GM21526 (cell line): ENCODE results near the gene PBX4.
"Not testable (repeated sequence)": the region's sequence is repeated elsewhere in the genome, so short reads cannot be mapped to it uniquely, and the experiment has no call there.

Experiments
- ATAC-seq: cut with Tn5 transposase; IDR thresholded peaks from one replicate; pipeline ENCODE4 v1.9.1; 2021; ENCODE audit warnings: moderate library complexity; ENCODE audit not compliant: unreplicated experiment, low FRiP score

The PBX4 gene, protein sequence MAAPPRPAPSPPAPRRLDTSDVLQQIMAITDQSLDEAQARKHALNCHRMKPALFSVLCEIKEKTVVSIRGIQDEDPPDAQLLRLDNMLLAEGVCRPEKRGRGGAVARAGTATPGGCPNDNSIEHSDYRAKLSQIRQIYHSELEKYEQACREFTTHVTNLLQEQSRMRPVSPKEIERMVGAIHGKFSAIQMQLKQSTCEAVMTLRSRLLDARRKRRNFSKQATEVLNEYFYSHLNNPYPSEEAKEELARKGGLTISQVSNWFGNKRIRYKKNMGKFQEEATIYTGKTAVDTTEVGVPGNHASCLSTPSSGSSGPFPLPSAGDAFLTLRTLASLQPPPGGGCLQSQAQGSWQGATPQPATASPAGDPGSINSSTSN

DNA sequence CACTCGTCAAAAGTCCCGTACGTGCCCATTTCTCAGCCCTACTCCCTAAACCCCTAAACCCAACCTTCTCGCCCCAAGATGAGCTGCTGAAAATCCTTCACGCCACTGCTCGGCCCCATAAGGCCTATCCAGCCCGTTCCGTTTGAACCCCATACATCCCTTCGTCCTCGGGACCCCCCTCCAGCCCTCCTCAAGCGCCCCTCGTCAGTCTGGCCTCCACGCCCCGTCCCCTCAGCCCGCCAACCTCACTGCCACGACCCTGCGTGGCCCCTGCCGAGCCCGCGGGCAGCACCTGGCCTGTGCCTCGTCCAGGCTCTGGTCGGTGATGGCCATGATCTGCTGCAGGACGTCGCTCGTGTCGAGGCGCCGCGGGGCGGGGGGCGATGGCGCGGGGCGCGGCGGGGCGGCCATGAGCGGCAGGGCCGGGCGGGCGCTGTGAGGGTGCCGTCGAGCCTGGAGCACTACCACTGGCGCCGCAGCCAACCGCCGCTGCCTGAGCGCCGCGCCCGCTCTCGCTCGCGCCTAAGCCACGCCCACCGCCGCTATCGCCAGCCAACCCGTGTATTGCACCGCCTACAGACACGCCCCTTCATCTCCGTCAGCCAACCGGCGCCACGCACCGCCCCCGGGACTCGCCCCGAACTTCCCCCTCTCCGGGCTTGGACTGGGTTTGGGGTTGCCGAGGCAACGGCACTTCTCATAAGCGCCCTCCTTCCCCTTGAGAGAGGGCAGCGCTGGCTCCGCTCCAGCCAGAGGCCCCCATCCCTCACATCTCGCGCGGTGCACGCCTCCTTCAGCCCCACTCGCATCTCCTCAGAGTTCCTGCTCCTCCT lies at the start of gene PBX4:
Gene PBX4, minus strand, starts transcription at position 469 of the 833 bp plus-strand sequence. Its CDS starts 58 bp downstream, at position 411.
- peak; percentile 86 for ATAC-seq

DNA sequence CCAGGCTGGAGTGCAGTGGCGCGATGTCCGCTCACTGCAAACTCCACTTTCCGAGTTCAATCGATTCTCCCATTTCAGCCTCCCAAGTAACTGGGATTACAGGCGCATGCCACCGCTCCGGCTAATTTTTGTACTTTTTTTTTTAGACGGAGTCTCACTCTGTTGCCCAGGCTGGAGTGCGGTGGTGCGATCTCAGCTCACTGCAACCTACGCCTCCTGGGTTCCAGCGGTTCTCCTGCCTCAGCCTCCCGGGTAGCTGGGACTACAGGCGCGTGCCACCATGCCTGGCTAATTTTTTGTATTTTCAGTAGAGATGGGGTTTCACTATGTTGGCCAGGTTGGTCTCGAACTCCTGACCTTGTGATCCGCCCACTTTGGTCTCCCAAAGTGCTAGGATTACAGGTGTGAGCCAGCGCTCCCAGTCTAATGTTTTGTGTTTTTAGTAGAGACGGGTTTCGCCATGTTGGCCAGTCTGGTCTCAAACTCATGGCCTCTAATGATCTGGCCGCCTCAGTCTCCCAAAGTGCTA lies 47.0 kb upstream of the PBX4 start:
- ATAC-seq: not testable (repeated sequence)

DNA sequence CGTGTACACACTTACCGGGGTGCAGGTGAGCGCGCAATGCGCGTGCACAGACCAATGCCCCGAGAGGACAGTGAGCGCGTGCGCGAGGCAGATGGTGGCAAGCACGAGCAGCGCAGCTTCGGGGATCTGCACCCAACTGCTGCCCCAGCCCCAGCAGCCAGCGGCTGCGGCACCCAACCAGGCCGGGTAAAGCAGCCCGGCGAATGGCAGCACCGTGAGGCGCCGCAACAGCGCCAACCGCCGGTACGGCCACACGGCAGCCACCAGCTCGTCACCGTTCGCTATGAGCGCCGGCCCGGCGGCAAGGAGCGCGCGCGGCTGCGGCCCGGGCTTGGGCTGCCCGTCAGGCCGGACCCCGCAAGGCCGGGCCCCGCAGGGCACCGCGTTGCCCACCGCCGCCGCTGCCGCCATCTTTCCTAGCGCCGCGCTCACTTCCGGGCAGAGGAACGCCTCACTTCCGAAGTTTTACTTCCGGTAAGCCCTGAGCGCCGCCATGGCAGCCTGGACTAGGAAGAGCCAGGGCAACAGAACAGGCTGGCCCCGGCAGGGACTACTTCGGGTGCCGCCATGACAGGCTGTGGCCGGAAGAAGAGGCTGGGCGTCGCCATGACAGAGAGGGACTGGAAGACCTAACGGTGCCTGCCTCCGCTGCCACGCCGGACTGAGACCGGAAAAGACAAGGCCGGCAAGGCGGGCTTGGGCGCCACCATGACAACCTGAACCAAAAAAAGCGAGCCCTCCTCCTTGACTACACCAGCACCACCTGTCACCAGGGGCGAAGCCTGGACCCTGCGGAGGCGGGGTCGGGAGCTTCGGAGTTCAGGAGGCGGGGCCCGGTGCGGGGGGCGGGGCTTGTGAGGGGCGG lies 45.0 kb upstream of the PBX4 start, which contains the start of gene ATP13A1:
Gene ATP13A1, minus strand, starts transcription at position 421 of the 865 bp plus-strand sequence. Its CDS starts 10 bp downstream, at position 411.
- ATAC-seq: peak; percentile 66

DNA sequence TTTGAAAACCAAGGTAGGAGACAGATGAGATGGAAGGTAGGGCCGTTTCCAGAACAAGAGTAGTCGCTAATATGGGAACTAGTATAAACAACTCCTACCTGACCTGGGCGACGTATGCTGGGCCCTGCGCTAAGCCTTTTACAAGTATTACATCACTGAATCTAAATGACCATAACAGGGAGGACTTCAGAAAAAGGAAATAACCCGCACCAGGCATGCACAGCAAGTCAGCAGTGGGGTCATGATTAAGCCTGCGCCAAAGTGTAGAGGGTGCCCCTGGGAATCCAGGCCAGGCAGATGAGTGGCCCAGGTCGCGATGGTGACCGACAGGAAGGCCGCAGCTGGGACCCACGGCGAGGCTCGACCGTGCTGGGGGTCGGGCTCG lies 44.4 kb upstream of the PBX4 start:
- no peak for ATAC-seq

DNA sequence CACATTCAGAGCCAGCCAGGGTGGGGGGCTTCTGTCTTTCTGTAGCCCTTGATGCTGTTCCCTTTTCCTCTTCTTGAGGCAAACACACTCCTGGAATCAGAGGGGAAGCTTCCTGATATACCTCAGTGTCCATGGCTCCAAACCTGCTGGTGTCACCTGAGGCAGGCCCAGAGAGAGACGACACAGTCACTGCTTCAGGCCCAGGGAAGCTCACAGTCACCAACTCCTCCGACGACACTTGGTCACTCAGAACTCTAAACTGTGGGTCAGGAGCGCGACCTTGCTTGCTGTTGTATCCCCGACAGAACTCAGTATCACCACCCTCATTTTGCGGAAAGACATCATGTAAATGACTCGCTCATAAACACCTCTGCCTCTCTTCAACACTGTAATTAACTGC lies 43.9 kb upstream of the PBX4 start:
- ATAC-seq: no peak

DNA sequence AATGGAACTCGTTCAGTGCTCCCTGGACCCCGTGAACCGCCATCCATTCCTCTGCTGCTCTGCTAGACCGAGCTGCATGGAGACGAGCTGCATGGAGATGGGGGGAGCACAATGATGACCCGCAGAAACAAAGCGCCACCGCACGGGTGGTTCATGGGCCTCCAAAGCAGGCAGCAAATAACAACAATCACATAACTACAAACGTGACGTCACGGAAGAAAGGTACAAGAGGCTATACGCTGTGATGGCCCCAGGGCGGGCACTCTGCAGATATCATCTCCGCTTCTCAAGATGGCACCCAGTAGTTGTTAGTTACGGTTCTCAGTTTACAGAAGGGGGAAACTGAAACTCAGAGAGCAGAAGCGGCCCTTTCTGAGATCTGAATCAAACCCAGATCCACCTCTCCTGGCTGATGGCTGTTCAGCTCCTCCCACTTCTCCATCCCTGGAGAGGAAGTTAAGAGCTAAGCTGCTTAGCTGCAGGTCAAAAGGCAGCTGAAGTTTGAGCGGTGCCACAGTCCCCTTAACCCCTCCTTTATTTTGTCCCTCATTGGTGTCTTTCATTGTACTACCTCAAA lies 43.3 kb upstream of the PBX4 start:
- peak; percentile 42 for ATAC-seq

DNA sequence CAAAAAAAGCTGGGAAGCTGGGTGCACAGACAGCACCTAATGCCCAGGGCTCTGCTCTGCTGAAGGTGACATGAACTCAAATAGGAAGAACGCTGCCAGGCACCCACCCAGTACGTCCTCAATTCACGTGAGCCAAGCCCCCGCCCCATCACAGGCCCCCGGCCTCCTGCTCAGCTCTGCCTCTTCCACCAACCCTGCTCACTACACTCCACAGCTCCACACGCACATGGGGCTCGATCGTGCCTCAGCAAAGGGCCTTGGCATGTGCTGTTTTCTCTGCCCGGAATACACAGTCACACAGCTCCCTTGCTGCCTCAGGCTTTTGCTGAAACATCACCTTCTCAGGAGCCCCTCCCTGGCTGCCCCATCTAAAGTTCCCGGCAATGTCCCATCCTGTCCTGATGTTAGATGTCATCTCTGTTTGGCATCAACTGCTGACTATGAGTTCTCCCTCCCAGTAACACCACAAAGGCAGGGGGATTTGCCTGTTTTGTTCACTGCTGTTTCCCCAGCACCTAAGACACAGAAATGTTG lies 42.7 kb upstream of the PBX4 start:
- no peak for ATAC-seq

DNA sequence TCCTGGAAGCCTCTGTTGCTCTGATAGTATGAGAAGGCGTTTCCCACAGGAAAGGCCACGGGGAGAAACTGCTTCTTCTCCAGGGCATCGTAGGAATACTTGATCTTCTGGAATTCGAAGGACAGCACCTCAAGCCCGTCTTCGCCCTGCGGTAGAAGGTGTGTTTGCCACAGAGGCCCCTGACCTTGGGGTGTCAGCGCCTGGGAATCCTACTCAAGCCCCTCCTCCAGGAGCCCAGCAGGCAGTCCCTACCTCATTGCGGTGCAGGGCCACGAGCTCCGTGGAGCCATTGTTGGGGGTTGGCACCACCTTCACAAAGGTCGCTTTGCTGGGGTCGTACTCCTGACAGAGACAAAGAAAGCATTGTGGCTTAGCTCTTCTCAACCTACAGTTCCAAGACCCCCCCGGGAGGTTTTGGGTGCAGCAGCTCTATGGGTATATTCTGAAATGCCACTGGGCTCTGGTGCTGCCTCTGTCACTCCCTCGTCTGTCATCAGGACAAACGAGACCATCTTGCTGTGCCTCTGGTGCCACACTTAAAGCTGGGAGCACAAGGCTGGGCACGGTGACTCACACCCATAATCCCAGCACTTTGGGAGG lies 41.3 kb upstream of the PBX4 start:
- no peak for ATAC-seq

DNA sequence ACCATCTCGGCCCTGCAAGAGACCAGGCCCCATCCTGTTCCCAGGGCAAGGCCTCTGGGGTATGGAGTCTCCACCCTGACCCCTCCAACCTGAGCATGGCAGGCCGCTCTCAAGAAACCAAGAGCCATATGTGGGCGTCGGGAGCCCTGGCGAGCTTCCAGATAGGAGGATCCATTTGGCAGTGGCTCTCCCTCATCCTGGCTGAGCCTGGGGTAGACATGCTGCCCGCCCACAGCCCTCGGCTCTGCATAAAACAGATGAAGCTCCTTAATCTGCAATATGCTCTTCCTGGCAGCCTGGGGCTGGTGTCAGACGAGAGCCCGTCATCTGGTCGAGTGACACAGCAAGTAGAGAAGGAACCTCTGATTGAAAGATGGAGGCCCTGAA lies 38.9 kb upstream of the PBX4 start:
- no peak for ATAC-seq

DNA sequence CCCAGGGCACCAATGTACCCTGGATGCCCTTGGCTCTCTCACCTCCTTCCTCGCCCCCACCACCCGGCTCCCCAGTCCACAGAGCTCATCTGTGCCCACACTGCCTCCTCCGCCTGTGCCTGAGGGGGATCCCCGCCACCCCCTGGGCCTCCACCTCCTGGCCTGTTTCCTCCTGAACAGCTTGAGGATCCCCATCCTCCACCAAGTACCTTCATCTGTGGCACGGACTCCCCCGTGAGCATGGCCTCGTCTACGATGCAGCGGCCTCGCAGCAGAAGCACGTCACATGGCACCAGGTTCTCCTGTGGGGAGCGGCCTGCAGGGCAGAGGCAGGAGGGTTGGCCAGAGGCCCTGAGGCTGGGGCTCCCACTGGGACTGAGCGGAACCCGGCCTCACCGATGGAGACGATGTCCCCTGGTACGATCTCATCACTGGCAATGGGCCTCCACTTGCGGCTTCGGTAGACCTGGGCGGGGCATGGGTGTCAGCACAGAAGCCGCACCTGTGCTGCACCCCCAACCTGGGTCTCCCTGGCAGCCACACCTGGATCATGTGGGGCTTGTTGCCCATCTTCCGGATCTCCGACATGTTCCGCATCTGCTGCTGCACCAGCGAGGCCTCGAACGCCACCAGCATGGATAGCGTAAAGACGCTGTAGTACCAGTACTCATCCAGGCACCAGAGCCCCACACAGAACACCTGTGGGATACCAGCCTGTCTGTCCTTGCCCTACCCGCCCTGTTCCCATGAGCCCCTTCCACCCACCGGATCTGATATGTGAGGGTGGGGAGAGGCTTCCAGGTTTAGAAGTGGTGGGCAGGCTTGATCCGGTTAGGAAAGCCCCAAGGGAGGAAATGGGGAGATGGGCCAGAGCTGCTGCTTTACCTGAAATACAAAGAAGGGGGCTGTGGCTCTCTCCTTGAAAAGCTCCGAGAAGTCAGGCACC lies 38.2 kb upstream of the PBX4 start:
- no peak for ATAC-seq

DNA sequence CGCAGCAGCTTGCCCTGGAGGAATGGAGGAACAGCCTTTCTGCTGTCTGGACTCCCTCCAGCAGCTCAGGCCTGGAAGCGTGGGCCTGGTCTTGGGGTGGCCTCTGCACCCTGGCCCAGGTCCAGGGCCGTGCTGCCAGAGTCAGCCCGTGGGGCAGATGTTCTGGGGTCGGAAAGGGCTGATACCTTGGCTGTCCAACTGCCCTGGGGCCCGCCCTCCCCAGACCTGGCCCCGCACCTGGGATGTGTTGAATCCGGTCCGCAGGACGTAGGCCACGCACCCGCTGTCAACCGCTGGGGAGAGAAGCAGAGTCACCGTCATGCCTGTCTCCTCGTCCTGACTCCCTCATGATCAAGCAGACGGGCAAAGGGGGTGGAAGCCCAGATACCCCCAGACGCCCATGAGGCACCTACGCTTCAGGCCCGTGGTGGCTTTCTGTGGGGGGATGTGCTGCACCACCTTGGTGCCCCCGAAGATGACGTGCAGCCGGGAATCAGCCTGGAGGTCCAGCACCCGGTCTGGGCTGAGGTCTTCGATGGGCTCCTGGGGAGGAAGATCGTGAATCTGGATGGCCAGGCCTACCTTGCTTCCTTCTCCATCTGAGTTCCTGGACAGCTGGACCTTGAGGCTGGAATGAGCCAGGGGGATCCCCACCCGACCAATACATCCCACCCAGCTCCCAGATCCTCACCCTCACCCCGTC lies 37.3 kb upstream of the PBX4 start:
- ATAC-seq: no peak

DNA sequence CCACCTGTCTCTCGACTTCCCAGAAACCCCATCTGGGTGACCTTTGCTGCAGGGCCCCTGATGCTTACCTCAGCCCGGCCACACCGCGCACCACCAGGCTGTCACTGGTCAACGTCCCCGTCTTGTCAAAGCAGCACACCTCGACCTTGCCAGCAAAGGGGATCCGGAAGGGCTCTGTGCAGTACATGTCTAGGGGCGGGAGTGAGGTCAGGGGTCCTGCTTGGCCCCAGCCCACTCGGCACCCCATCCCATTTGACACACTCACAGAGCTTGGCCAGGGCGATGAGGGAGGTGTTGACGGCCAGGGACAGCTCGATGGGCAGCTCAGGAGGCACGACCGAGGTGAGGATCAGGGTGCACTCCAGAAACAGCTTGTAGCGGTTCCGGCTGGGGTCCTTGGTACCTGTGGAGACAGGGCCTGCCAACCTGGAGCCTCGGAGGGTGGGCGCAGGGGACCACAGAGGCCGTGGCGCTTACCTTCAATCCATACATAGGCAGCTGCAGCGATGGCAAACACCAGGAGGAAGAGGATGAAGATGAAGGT lies 36.6 kb upstream of the PBX4 start:
- ATAC-seq: no peak

DNA sequence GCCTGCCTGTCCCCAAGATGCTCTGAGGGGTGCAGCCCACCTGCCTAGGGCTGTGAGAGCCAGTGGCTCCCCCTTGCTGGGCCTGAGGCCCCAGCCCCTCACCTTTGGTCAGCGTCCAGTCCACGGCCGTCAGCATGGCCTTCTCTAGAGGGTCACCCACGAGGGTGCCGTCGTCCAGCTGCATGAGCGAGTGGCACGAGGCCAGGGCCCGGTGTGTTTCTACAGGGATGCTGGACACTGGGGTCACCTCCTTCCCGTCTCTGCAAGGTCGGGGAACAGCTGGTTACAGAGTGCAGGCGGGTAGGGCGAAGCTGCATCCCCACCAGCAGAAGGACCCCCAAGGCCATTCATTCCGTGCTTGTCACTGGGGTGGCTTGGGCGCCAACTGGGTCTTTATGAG lies 36.0 kb upstream of the PBX4 start:
- ATAC-seq: no peak

DNA sequence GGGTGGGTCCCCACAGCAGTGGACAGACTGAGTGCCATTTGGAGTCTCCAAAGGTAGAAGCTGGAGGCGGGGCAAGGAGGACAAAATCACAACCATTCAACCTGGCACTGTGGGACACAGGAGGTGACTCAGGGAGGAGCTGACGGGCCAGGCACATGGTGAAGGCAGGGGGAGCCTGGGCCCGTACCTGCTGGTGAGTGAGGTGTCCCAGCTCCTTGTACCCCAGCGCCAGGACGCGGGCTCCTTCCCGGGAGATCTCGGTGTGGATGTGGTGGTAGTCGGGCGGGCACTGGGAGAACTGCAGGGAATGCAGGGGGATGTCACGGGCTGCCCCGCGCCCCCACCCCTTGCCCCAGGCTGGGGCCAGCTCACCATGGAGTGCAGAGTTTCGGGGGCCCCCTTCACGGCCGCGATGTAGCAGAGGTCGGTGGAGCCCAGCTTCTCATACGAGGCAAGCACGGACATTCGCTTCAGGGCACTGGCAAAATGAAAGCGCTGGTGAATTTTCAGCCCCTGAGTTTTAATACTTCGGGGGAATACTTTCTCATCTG lies 35.2 kb upstream of the PBX4 start:
- ATAC-seq: no peak

DNA sequence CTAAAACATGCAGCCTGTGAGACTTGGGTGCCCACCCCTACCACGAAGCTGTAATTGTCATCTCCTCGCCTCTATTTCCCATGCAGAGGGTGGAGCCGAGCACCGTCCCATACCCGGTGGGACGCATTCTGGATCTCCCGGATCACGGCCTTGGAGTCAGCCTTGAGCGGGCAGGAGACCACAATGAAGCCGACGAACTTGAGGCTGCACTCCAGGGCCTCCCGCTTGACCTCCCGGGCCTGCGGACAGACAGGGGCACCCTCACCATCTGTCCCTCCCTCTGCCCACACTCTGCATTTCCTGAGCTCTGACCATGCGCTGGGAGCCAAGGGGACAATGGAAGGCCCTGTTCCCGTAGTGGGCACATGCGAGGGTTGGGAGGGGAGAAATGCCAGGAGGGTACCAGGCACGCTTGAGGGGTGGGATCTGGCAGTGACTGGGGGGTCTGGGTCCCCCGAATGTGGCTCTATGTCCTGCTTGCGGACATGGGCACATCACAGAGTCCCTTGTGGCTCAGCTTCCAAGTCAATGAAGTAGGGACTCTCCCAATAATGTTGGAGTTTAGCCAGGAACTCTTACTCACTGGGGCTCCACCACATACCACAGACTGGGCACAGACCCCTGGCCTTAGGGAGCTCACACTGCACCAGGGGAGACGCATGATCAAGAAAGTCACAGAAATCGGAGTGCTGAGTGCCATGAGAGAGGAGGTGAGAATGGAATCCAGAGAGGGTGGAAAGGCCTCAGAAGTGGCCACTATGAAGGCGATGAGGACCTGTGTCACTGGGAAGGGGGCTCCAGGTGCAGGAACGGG lies 34.2 kb upstream of the PBX4 start:
- no peak for ATAC-seq

DNA sequence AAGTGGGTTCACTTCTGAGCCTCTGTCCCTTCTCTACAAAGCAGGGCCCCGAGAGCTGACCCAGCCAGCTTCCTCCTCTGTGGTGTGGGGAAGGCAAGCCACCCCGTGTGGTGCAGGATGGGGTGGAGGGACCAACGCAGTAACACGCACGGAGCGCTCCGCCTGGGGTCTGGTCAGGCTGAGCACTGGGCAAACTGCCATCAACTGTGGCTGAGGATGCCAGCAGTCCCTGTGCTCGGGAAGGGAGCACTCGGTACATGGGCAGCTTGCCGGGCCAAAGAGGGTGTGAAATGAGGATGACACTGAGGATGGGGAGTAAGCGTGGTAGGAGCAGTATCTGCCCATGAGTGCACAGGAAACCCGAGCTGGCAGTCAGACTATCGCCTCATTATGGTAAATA lies 32.6 kb upstream of the PBX4 start:
- no peak for ATAC-seq
